KMS-11 (cell line): ENCODE data around the gene SMTN.

ENCODE experiments used
- H2AFZ ChIP-seq: fragments of 200-600 bp; sonication (generic); 2 replicates; pipeline ENCODE4 v1.6.1; 2016; ENCODE audit warnings: antibody characterized with exemption, mixed run types, low read depth
- H3K27ac ChIP-seq: fragments of 200-600 bp; sonication (generic); 2 replicates; pipeline ENCODE4 v1.6.1; 2016; ENCODE audit warnings: mild to moderate bottlenecking, mixed run types
- H3K27me3 ChIP-seq: fragments of 200-600 bp; sonication (generic); 2 replicates; pipeline ENCODE4 v1.6.1; 2017; ENCODE audit warnings: mild to moderate bottlenecking, low read depth, mixed run types, moderate library complexity; ENCODE audit not compliant: insufficient read depth
- H3K36me3 ChIP-seq: fragments of 200-600 bp; sonication (generic); 2 replicates; pipeline ENCODE4 v1.6.1; 2017; ENCODE audit warnings: mild to moderate bottlenecking, mixed run types; ENCODE audit not compliant: insufficient read depth
- H3K4me1 ChIP-seq: fragments of 200-600 bp; sonication (generic); 2 replicates; pipeline ENCODE4 v1.6.1; 2016; ENCODE audit warnings: mild to moderate bottlenecking, low read depth, mixed run types; ENCODE audit not compliant: poor library complexity, severe bottlenecking
- H3K4me2 ChIP-seq: fragments of 200-600 bp; sonication (generic); 2 replicates; pipeline ENCODE4 v1.7.0; 2016; ENCODE audit warnings: mild to moderate bottlenecking, mixed run types
- H3K4me3 ChIP-seq: fragments of 200-600 bp; sonication (generic); IDR thresholded peaks from 2 replicates; pipeline ENCODE4 v1.6.1; 2017; ENCODE audit warnings: low read depth, low read length, mixed read lengths; ENCODE audit not compliant: insufficient read depth
- H3K79me2 ChIP-seq: fragments of 200-600 bp; sonication (generic); 2 replicates; pipeline ENCODE4 v1.6.1; 2016; ENCODE audit warnings: low read depth, mixed run types; ENCODE audit not compliant: insufficient read depth
- H3K9ac ChIP-seq: fragments of 200-600 bp; sonication (generic); 2 replicates; pipeline ENCODE4 v1.6.1; 2016; ENCODE audit warnings: mild to moderate bottlenecking, mixed run types
- H4K20me1 ChIP-seq: fragments of 200-600 bp; sonication (generic); 2 replicates; pipeline ENCODE4 v1.6.1; 2016; ENCODE audit warnings: mild to moderate bottlenecking, mixed run types; ENCODE audit not compliant: insufficient read depth
- TF ChIP-seq, protein P1 (sequence below): fragments of 200-600 bp; sonication (generic); conservative IDR thresholded peaks from 2 replicates; pipeline ENCODE4 v1.6.1; 2017; ENCODE audit warnings: low read depth, mild to moderate bottlenecking, antibody characterized with exemption, low read length, moderate library complexity, mixed read lengths

SMTN gene

DNA sequence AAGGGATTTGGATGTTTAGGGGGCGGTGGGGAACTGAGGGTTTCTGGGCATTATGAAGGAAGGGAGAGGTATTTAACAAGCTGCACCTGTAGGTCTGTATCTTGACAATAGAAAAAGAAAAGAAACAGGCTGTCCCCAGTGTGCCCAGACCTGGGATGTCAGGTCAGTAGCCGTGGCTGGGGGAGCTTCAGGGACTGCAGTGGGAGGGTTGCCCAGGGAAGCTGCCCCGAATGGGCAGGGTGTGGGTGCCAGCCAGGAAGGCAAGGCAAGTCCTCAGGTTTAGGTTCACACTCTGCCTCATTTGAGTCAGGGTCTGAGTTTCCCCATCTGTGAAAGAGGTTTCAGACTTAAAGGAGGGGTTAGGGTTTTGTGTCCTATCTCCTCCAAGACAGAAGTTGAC, 43.2 kb downstream of the SMTN start:
- no peaks in the 10 kb centered on the region for H4K20me1 ChIP-seq
- H3K4me3 ChIP-seq, result no peak overlapping the region
- H3K79me2 ChIP-seq, result no peaks in the 10 kb centered on the region
- TF ChIP-seq, protein P1, sequence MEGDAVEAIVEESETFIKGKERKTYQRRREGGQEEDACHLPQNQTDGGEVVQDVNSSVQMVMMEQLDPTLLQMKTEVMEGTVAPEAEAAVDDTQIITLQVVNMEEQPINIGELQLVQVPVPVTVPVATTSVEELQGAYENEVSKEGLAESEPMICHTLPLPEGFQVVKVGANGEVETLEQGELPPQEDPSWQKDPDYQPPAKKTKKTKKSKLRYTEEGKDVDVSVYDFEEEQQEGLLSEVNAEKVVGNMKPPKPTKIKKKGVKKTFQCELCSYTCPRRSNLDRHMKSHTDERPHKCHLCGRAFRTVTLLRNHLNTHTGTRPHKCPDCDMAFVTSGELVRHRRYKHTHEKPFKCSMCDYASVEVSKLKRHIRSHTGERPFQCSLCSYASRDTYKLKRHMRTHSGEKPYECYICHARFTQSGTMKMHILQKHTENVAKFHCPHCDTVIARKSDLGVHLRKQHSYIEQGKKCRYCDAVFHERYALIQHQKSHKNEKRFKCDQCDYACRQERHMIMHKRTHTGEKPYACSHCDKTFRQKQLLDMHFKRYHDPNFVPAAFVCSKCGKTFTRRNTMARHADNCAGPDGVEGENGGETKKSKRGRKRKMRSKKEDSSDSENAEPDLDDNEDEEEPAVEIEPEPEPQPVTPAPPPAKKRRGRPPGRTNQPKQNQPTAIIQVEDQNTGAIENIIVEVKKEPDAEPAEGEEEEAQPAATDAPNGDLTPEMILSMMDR, result no peak
- H3K9ac ChIP-seq, result no peak overlapping the region
- H3K27ac ChIP-seq, result no peak overlapping the region
- peaks cover 4% of the 10 kb centered on the region; the same call in 1 of the 2 replicates for H3K27me3 ChIP-seq
- H2AFZ ChIP-seq, result no peak overlapping the region
- H3K36me3 ChIP-seq, result no peaks in the 10 kb centered on the region
- H3K4me1 ChIP-seq, result no peaks in the 10 kb centered on the region
- H3K4me2 ChIP-seq, result no peak overlapping the region

DNA sequence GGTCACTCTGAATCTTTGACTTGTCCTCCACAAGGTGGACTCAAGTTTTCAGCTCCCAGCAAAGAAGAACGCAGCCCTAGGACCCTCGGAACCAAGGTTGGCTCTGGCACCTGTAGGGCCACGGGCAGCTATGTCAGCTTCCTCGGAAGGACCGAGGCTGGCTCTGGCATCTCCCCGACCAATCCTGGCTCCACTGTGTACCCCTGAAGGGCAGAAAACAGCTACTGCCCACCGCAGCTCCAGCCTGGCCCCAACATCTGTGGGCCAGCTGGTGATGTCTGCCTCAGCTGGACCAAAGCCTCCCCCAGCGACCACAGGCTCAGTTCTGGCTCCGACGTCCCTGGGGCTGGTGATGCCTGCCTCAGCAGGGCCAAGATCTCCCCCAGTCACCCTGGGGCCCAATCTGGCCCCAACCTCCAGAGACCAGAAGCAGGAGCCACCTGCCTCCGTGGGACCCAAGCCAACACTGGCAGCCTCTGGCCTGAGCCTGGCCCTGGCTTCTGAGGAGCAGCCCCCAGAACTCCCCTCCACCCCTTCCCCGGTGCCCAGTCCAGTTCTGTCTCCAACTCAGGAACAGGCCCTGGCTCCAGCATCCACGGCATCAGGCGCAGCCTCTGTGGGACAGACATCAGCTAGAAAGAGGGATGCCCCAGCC, 43.8 kb downstream of the SMTN start:
- Histone ChIP-seq H3K27me3 (peaks cover 4% of the 10 kb centered on the region; the same call in 1 of the 2 replicates), H3K27ac (no peak overlapping the region), H3K9ac (no peak overlapping the region), H3K79me2 (no peaks in the 10 kb centered on the region), H3K4me3 (no peak overlapping the region), H3K36me3 (no peaks in the 10 kb centered on the region), H3K4me2 (no peak overlapping the region), H2AFZ (no peak overlapping the region), H4K20me1 (no peaks in the 10 kb centered on the region), H3K4me1 (no peaks in the 10 kb centered on the region)
- TF ChIP-seq, protein P1, result no peak

DNA sequence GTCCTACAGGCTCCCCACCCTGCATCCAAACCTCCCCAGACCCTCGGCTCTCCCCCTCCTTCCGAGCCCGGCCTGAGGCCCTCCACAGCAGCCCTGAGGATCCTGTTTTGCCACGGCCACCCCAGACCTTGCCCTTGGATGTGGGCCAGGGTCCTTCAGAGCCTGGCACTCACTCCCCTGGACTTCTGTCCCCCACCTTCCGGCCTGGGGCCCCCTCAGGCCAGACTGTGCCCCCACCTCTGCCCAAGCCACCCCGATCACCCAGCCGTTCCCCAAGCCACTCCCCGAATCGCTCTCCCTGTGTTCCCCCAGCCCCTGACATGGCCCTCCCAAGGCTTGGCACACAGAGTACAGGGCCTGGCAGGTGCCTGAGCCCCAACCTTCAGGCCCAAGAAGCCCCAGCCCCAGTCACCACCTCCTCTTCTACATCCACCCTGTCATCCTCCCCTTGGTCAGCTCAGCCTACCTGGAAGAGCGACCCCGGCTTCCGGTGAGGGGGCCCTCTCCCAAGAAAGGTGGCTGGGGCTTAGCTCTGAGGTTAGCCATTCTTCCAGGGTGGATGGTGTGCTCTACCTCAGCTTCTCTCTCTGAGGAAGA, 44.5 kb downstream of the SMTN start:
- Histone ChIP-seq H2AFZ (no peak overlapping the region), H3K9ac (no peak overlapping the region)

DNA sequence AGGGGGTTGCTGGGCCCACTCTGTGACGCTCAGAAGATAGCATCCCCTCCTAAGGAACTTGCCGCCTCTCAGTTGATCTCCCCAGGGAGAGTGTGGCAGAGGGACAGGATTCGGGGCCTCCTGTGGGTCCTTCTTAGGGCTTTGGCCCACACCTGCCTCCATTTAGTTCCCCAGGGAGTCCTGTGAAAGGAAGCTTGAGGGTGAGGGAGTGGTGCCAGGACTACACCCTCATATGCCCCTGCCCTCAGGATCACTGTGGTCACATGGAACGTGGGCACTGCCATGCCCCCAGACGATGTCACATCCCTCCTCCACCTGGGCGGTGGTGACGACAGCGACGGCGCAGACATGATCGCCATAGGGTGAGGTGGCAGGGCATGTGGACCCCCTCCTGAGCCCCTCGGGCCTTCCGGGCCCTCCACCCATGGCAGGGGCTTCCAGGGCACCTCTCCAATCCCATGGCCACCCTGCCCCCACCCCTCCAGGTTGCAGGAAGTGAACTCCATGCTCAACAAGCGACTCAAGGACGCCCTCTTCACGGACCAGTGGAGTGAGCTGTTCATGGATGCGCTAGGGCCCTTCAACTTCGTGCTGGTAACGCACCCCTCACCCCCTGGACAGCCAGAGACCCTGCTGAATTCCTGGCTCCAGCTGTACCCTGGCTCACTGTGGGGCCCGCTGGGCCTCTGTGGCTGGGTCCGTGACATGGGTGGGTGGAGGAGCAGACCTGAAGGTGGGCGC, 45.2 kb downstream of the SMTN start:
- Histone ChIP-seq H3K4me2 (no peak overlapping the region), H3K36me3 (no peaks in the 10 kb centered on the region), H3K79me2 (no peaks in the 10 kb centered on the region), H3K27ac (no peak overlapping the region), H2AFZ (no peak overlapping the region), H3K9ac (no peak overlapping the region), H4K20me1 (no peaks in the 10 kb centered on the region), H3K27me3 (peaks cover 4% of the 10 kb centered on the region; the same call in 1 of the 2 replicates), H3K4me3 (no peak overlapping the region), H3K4me1 (no peaks in the 10 kb centered on the region)
- TF ChIP-seq, protein P1, result no peak

More for the DNA sequence above, 44.5 kb downstream of the SMTN start:
- Histone ChIP-seq H3K27me3 (peaks cover 4% of the 10 kb centered on the region; the same call in 1 of the 2 replicates), H3K4me1 (no peaks in the 10 kb centered on the region), H3K4me2 (no peak overlapping the region), H3K79me2 (no peaks in the 10 kb centered on the region), H3K36me3 (no peaks in the 10 kb centered on the region), H3K27ac (no peak overlapping the region), H4K20me1 (no peaks in the 10 kb centered on the region), H3K4me3 (no peak overlapping the region)
- TF ChIP-seq, protein P1, result no peak
